Measurements from ENCODE around the gene ARHGEF11. TPM values are rescaled to one million over a fixed set of nuclear protein-coding genes. Genes with fewer than 3 reads are reported as not detected.

ARHGEF11 gene
- total RNA-seq, 4 donors from 2014 or later, result 36.5 to 54.2 (median 41.2) TPM

DNA sequence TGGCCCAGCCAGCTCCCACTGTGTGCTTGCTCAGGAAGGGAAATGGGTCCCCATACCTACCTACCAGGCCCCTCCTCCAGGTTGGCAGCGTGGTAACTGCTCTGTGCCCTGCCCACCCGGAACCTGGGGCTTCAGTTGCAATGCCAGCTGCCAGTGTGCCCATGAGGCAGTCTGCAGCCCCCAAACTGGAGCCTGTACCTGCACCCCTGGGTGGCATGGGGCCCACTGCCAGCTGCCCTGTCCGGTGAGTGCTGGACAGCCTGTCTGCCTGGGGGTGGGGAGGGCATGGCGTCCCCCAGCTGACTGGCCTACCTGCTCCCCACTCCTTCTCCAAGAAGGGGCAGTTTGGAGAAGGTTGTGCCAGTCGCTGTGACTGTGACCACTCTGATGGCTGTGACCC, 135.9 kb downstream of the ARHGEF11 start:
- no peak for TF ChIP-seq POLR2AphosphoS5 (IDR thresholded peaks at IDR 0.05)
- no peak for TF ChIP-seq POLR2A (IDR thresholded peaks at IDR 0.05; ENCODE audit: low read depth)
- TF ChIP-seq, protein P1, sequence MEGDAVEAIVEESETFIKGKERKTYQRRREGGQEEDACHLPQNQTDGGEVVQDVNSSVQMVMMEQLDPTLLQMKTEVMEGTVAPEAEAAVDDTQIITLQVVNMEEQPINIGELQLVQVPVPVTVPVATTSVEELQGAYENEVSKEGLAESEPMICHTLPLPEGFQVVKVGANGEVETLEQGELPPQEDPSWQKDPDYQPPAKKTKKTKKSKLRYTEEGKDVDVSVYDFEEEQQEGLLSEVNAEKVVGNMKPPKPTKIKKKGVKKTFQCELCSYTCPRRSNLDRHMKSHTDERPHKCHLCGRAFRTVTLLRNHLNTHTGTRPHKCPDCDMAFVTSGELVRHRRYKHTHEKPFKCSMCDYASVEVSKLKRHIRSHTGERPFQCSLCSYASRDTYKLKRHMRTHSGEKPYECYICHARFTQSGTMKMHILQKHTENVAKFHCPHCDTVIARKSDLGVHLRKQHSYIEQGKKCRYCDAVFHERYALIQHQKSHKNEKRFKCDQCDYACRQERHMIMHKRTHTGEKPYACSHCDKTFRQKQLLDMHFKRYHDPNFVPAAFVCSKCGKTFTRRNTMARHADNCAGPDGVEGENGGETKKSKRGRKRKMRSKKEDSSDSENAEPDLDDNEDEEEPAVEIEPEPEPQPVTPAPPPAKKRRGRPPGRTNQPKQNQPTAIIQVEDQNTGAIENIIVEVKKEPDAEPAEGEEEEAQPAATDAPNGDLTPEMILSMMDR (IDR thresholded peaks at IDR 0.05), result no peak
- no peak for TF ChIP-seq EP300 (IDR thresholded peaks at IDR 0.05)
- H3K9me3 ChIP-seq, result no peaks in the 10 kb centered on the region
- H3K27me3 ChIP-seq, result peaks cover 0 to 61% (median 0%) of the 10 kb centered on the region in 4 donors
- peaks cover 12 to 25% (median 23%) of the 10 kb centered on the region in 4 donors for H3K4me1 ChIP-seq
- no peak for DNase-seq (ENCODE audit: extremely low spot score)
- H3K36me3 ChIP-seq, result peaks cover 4 to 94% (median 32%) of the 10 kb centered on the region in 4 donors
- WGBS, result 83% methylated on average over 2 of the region's 5 CpGs
- no peak overlapping the region for H3K4me3 ChIP-seq
- intact Hi-C loops (cut with DNase I), result no loop called here
- H3K27ac ChIP-seq (replicated peaks in 1 of 4), result no peak overlapping the region

DNA sequence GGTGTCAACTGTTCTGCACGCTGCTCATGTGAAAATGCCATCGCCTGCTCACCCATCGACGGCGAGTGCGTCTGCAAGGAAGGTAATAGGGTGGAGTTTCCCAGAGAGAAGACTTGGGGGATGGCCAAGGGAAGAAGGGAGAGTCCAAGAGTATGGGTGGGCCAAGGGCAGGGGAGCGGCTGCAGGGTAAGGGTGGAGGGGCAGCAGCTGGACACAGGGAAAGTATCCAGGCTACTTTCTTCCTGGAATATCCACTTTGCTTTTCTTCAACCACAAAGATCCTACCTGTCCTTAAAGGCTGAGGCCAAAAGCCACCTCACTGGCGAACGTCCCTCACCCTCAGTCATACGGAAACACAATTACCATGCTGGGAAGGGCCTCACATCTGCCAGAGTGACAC, 136.6 kb downstream of the ARHGEF11 start:
- WGBS, result 64% methylated on average over 10 of the region's 10 CpGs

DNA sequence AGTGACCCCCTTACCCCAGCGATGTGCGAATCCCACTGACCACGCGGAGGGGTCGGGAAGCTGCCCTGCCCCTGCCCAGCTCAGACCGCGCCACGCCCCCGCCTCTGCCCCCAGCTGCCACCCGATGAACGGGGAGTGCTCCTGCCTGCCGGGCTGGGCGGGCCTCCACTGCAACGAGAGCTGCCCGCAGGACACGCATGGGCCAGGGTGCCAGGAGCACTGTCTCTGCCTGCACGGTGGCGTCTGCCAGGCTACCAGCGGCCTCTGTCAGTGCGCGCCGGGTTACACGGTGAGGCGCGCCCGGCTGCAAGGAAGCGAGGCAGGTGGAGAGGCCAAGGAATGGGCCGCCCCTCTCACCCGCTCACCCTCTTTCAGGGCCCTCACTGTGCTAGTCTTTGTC, 137.0 kb downstream of the ARHGEF11 start:
- Histone ChIP-seq H3K27me3 (peaks cover 0 to 55% (median 0%) of the 10 kb centered on the region in 4 donors), H3K27ac (replicated peaks in 1 of 4) (no peak overlapping the region), H3K9me3 (no peaks in the 10 kb centered on the region), H3K4me3 (no peak overlapping the region), H3K4me1 (peaks cover 21 to 36% (median 26%) of the 10 kb centered on the region in 4 donors), H3K36me3 (peaks cover 0 to 85% (median 25%) of the 10 kb centered on the region in 4 donors)
- TF ChIP-seq POLR2A (IDR thresholded peaks at IDR 0.05; ENCODE audit: low read depth), result no peak
- TF ChIP-seq EP300 (IDR thresholded peaks at IDR 0.05), result no peak
- TF ChIP-seq, protein P1 (IDR thresholded peaks at IDR 0.05), result no peak
- no peak for TF ChIP-seq POLR2AphosphoS5 (IDR thresholded peaks at IDR 0.05)
- intact Hi-C loops (cut with DNase I), result no loop called here
- 89% methylated on average over 13 of the region's 29 CpGs for WGBS
- no peak for DNase-seq (ENCODE audit: extremely low spot score)

More for the DNA sequence above, 136.6 kb downstream of the ARHGEF11 start:
- no peak overlapping the region for H3K4me3 ChIP-seq
- intact Hi-C loops (cut with DNase I), result no loop called here
- TF ChIP-seq, protein P1 (IDR thresholded peaks at IDR 0.05), result no peak
- TF ChIP-seq POLR2A (IDR thresholded peaks at IDR 0.05; ENCODE audit: low read depth) (no peak), POLR2AphosphoS5 (IDR thresholded peaks at IDR 0.05) (no peak), EP300 (IDR thresholded peaks at IDR 0.05) (no peak)
- H3K4me1 ChIP-seq, result peaks cover 17 to 32% (median 24%) of the 10 kb centered on the region in 4 donors
- H3K9me3 ChIP-seq, result no peaks in the 10 kb centered on the region
- DNase-seq (ENCODE audit: extremely low spot score), result no peak
- peaks cover 4 to 89% (median 27%) of the 10 kb centered on the region in 4 donors for H3K36me3 ChIP-seq
- no peak overlapping the region for H3K27ac ChIP-seq (replicated peaks in 1 of 4)
- peaks cover 0 to 55% (median 0%) of the 10 kb centered on the region in 4 donors for H3K27me3 ChIP-seq

DNA sequence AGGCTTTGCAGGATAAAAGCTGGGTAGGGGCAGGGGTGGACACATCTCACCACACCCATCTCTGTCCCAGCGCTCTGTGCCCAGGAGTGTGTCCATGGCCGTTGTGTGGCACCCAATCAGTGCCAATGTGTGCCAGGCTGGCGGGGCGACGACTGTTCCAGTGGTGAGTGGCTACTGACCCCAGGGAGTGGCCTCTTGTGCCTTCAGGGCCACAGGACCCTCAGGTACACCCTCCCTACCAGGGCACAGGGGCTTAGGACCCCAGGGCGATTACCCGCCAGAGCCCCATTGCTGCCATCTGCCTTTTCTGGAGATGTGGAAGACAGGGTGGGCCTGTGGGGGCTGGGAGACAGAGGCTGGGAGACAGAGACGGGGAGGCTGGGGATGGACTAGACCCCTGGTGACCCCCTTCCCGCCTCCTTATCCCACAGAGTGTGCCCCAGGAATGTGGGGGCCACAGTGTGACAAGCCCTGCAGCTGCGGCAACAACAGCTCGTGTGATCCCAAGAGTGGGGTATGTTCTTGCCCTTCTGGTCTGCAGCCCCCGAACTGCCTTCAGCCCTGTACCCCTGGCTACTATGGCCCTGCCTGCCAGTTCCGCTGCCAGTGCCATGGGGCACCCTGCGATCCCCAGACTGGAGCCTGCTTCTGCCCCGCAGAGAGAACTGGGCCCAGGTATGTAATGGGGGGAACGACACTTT, 139.2 kb downstream of the ARHGEF11 start:
- intact Hi-C loops (cut with DNase I), result no loop called here
- WGBS, result 96% methylated on average over 10 of the region's 16 CpGs
- H3K9me3 ChIP-seq, result no peaks in the 10 kb centered on the region

More for the DNA sequence above, 139.2 kb downstream of the ARHGEF11 start:
- Histone ChIP-seq H3K27ac (replicated peaks in 1 of 4) (no peak overlapping the region), H3K27me3 (peaks cover 0 to 54% (median 0%) of the 10 kb centered on the region in 4 donors), H3K4me3 (no peak overlapping the region), H3K4me1 (peaks cover 34 to 56% (median 35%) of the 10 kb centered on the region in 4 donors), H3K36me3 (peaks cover 0 to 63% (median 21%) of the 10 kb centered on the region in 4 donors)
- TF ChIP-seq POLR2AphosphoS5 (IDR thresholded peaks at IDR 0.05) (no peak), EP300 (IDR thresholded peaks at IDR 0.05) (no peak), POLR2A (IDR thresholded peaks at IDR 0.05; ENCODE audit: low read depth) (no peak)
- TF ChIP-seq, protein P1 (IDR thresholded peaks at IDR 0.05), result no peak
- no peak for DNase-seq (ENCODE audit: extremely low spot score)
